Activated T-helper 2 cell treated with anti-CD3 and anti-CD28 coated beads, Interferon-gamma antibody, Interleukin-2, Interleukin-4, amounts not matched to agents 10 μg/mL and 5 μg/mL and 100 μg/mL, durations not matched to agents 14 hours and 24 hours and 36 hours (primary cell): ENCODE measurements around the gene BICRAL. TPM values are rescaled to one million over a fixed set of nuclear protein-coding genes. Genes with fewer than 3 reads are reported as not detected.
A peak's percentile ranks its signal among the peaks of the same experiment; 100 is the strongest.
"Not testable (repeated sequence)": the region's sequence is repeated elsewhere in the genome, so short reads cannot be mapped to it uniquely, and the experiment has no call there.

Source experiments
- DNase-seq: peaks from one replicate; pipeline ENCODE4 v3.0.0; 2021; ENCODE audit warnings: low spot score
- H3K27ac Mint-ChIP-seq: one replicate; pipeline ENCODE4 v1.8.0; 2021; ENCODE audit warnings: mixed read lengths
- H3K27me3 Mint-ChIP-seq: one replicate; pipeline ENCODE4 v1.8.0; 2021; ENCODE audit warnings: low read depth, mixed read lengths
- H3K36me3 Mint-ChIP-seq: one replicate; pipeline ENCODE4 v1.8.0; 2021; ENCODE audit warnings: low read depth, mixed read lengths
- H3K4me1 Mint-ChIP-seq: one replicate; pipeline ENCODE4 v1.8.0; 2021; ENCODE audit warnings: low read depth, mixed read lengths
- H3K4me3 Mint-ChIP-seq: one replicate; pipeline ENCODE4 v1.8.0; 2021; ENCODE audit warnings: low read depth, mild to moderate bottlenecking, moderate library complexity, mixed read lengths
- H3K9me3 Mint-ChIP-seq: one replicate; pipeline ENCODE4 v1.8.0; 2021; ENCODE audit warnings: mixed read lengths
- intact Hi-C: fragments of 100-400 bp; cut with micrococcal nuclease; formaldehyde crosslinking; loops from one replicate; pipeline ENCODE4 v1.15.1; 2023
- total RNA-seq: library from RNA; stranded (reverse); gene quantifications from 2 replicates; pipeline ENCODE4 v1.2.3, GENCODE V29; 2022

The BICRAL gene
- 14.2 and 14.4 TPM in 2 replicates for total RNA-seq

GRCh38 chr6:42781796-42782688 is at the start of gene BICRAL:
BICRAL (plus strand) TSS chr6:42782052; CDS start chr6:42822023, 39,971 bp downstream.
- peak; percentile 68 for DNase-seq
- intact Hi-C loops: loop anchor here (1.0 to 5.0 kb wide), 3 partner anchors 8 to 390 kb away; partner anchors contain the start of genes SRF and TBCC
- peak within 1 kb of the TSS; percentile 87 for H3K4me3 Mint-ChIP-seq
- no peaks in the 10 kb centered on the region for H3K27me3 Mint-ChIP-seq
- peak within 1 kb of the TSS; percentile 99 for H3K27ac Mint-ChIP-seq
- peaks cover 40% of the 10 kb centered on the region for H3K4me1 Mint-ChIP-seq
- H3K9me3 Mint-ChIP-seq: no peaks in the 10 kb centered on the region
- peaks cover 20% of the 10 kb centered on the region for H3K36me3 Mint-ChIP-seq

GRCh38 chr6:42733867-42734481 is 47.9 kb upstream of the BICRAL start:
- H3K4me1 Mint-ChIP-seq, H3K27me3 Mint-ChIP-seq, H3K27ac Mint-ChIP-seq, H3K9me3 Mint-ChIP-seq, H3K4me3 Mint-ChIP-seq, DNase-seq, intact Hi-C loops, H3K36me3 Mint-ChIP-seq: not testable (repeated sequence)

- intact Hi-C loops: no loop called here
- no peak for DNase-seq
- H3K27ac Mint-ChIP-seq: no peak overlapping the region
- no peaks in the 10 kb centered on the region for H3K4me1 Mint-ChIP-seq
- no peaks in the 10 kb centered on the region for H3K9me3 Mint-ChIP-seq
- H3K27me3 Mint-ChIP-seq: peaks cover 10% of the 10 kb centered on the region
- H3K4me3 Mint-ChIP-seq: no peak overlapping the region
- H3K36me3 Mint-ChIP-seq: no peaks in the 10 kb centered on the region
Observed at GRCh38 chr6:42735976-42736375, 45.9 kb upstream of the BICRAL start.

GRCh38 chr6:42740725-42741124 is 41.1 kb upstream of the BICRAL start:
- Mint-ChIP-seq H3K36me3 (peaks cover 14% of the 10 kb centered on the region), H3K4me3 (no peak overlapping the region), H3K27me3 (peaks cover 10% of the 10 kb centered on the region), H3K27ac (no peak overlapping the region), H3K9me3 (no peaks in the 10 kb centered on the region), H3K4me1 (peaks cover 10% of the 10 kb centered on the region)
- intact Hi-C loops: loop anchor here (10.0 kb wide), 1 partner anchor 176 kb away; the partner anchor contains the start of gene UBR2
- no peak for DNase-seq

- Mint-ChIP-seq H3K9me3 (no peaks in the 10 kb centered on the region), H3K27ac (no peak overlapping the region), H3K27me3 (peaks cover 7% of the 10 kb centered on the region), H3K4me1 (peaks cover 10% of the 10 kb centered on the region), H3K4me3 (no peak overlapping the region), H3K36me3 (peaks cover 17% of the 10 kb centered on the region)
- intact Hi-C loops: loop anchor here (10.0 kb wide), 1 partner anchor 178 kb away; the partner anchor contains the start of gene UBR2
- no peak for DNase-seq
Observed at GRCh38 chr6:42742116-42742894, 39.5 kb upstream of the BICRAL start.

- intact Hi-C loops: loop anchor here (10.0 kb wide), 1 partner anchor 180 kb away; the partner anchor contains the start of gene UBR2
Observed at GRCh38 chr6:42744351-42744893, 37.4 kb upstream of the BICRAL start.

GRCh38 chr6:42745083-42745639 is 36.7 kb upstream of the BICRAL start:
- Mint-ChIP-seq H3K27ac (peak overlapping the region; percentile 21), H3K27me3 (no peaks in the 10 kb centered on the region), H3K9me3 (no peaks in the 10 kb centered on the region), H3K4me1 (peaks cover 24% of the 10 kb centered on the region), H3K36me3 (peaks cover 26% of the 10 kb centered on the region), H3K4me3 (peak overlapping the region; percentile 100)
- intact Hi-C loops: loop anchor here (5.0 to 10.0 kb wide), 2 partner anchors 180 to 427 kb away; partner anchors contain the start of genes SRF and UBR2
- peak; percentile 36 for DNase-seq

More at GRCh38 chr6:42744351-42744893, 37.4 kb upstream of the BICRAL start:
- Mint-ChIP-seq H3K27ac (no peak overlapping the region), H3K4me1 (peaks cover 24% of the 10 kb centered on the region), H3K9me3 (no peaks in the 10 kb centered on the region), H3K27me3 (no peaks in the 10 kb centered on the region), H3K36me3 (peaks cover 26% of the 10 kb centered on the region), H3K4me3 (peak overlapping the region; percentile 100)
- DNase-seq: no peak

GRCh38 chr6:42745640-42746462 is 36.0 kb upstream of the BICRAL start, which contains the start of gene TBCC:
TBCC (minus strand) TSS chr6:42746103; CDS start chr6:42746073, 30 bp downstream.
- no peaks in the 10 kb centered on the region for H3K27me3 Mint-ChIP-seq
- intact Hi-C loops: loop anchor here (1.0 to 10.0 kb wide), 10 partner anchors 20 to 959 kb away; partner anchors contain the start of genes BICRAL, CNPY3, KLHDC3 and RPL7L1
- peak within 1 kb of the TSS; percentile 100 for H3K4me3 Mint-ChIP-seq
- H3K36me3 Mint-ChIP-seq: peaks cover 26% of the 10 kb centered on the region
- peaks cover 24% of the 10 kb centered on the region for H3K4me1 Mint-ChIP-seq
- peak; percentile 92 for DNase-seq
- no peaks in the 10 kb centered on the region for H3K9me3 Mint-ChIP-seq
- peak within 1 kb of the TSS; percentile 100 for H3K27ac Mint-ChIP-seq

- Mint-ChIP-seq H3K27ac (peak overlapping the region; percentile 100), H3K9me3 (no peaks in the 10 kb centered on the region), H3K4me1 (peaks cover 27% of the 10 kb centered on the region), H3K36me3 (peaks cover 30% of the 10 kb centered on the region), H3K27me3 (no peaks in the 10 kb centered on the region), H3K4me3 (peak overlapping the region; percentile 100)
- intact Hi-C loops: loop anchor here (1.0 to 10.0 kb wide), 10 partner anchors 20 to 959 kb away; partner anchors contain the start of genes BICRAL, CNPY3, KLHDC3 and RPL7L1
- peak; percentile 79 for DNase-seq
Observed at GRCh38 chr6:42746463-42747391, 35.1 kb upstream of the BICRAL start.

- Mint-ChIP-seq H3K36me3 (peaks cover 34% of the 10 kb centered on the region), H3K9me3 (no peaks in the 10 kb centered on the region), H3K27me3 (no peaks in the 10 kb centered on the region), H3K4me1 (peaks cover 27% of the 10 kb centered on the region), H3K4me3 (peak overlapping the region; percentile 100), H3K27ac (peak overlapping the region; percentile 94)
- no peak for DNase-seq
- intact Hi-C loops: loop anchor here (5.0 to 10.0 kb wide), 2 partner anchors 184 to 424 kb away; partner anchors contain the start of genes SRF and UBR2
Observed at GRCh38 chr6:42748203-42748898, 33.5 kb upstream of the BICRAL start.
